B cell (primary cell): ENCODE results near the gene CENPW.

Experiments
- CTCF ChIP-seq: fragments of 200-600 bp; IDR thresholded peaks from one replicate; pipeline ENCODE4 v1.8.0; 2022; ENCODE audit warnings: antibody characterized with exemption, mild to moderate bottlenecking
- EZH2 ChIP-seq: IDR thresholded peaks from 2 replicates; pipeline ENCODE4 v1.6.1; 2012; ENCODE audit warnings: borderline replicate concordance, low read depth, mild to moderate bottlenecking, moderate library complexity, low read length; ENCODE audit not compliant: insufficient read depth, poor library complexity, severe bottlenecking

DNA sequence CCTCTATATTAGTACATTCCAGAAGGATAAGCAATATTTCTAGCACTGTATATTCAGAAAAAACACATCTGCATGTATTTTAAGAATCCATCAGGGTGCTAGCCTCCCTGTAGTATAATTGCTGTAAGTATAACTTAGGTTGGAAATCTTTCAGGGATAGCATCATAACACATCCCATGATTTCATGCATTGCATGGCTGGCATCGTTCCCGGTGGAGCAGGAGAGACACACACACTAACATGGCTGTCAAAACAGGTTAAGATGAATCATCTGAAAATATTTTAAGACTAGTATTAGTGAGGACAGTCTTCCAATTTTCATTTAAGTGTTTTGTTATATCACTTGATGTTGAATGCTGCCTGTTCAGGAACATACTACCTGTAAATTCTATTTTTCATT is 32.1 kb upstream of the CENPW start:
- TF ChIP-seq CTCF = no peak
- TF ChIP-seq EZH2 = no peak
